AG08396 (cell line): ENCODE measurements around the gene TSPYL4.
"Not testable (repeated sequence)": the region's sequence is repeated elsewhere in the genome, so short reads cannot be mapped to it uniquely, and the experiment has no call there.

Experiments
- DNase-seq: peaks from one replicate; pipeline ENCODE4 v3.0.0; 2012; ENCODE audit warnings: low spot score, mixed read lengths

The TSPYL4 gene

DNA sequence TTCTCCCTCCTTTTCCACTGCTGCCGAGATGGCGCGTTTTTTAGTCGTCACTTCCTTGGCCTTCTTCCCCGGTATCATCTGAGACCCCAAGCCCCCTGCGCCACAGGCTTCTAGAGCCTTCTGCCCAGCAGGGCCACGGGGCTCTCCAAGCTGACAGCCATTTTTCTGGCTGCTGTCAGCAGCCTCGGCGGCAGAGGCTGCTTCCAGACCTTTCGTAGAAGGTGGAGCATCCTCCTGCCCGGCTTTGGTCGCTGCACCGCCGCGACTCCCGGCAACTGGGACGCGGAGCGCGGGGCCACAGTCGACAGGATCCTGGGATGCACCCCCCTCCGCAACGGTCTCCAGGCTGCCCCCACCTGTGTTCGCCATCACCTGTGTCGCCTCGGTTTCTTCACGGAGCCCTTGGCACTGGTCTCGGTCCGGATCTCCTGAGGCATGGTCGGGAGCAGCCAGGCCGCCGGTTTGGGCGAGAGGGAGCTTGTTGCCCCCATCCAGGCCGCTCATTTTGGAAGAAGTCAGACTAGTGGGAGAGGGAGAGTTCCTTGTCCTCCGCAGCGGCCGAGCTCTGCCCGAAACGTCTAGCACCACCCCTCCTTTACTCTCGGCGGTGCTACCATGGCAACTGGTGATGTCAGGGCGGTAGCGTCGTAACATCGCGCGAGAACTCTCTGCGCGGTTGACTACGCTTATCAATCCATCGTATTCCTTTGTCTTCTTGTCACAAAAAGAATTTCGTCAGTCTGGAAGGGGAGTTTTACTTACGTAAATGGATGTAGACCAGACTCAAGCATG, at the start of gene TSPYL4:
Gene TSPYL4 (minus strand): TSS at position 571 of the 792 bp plus-strand sequence. CDS start 67 bp downstream, at position 504.
- peak; percentile 88 for DNase-seq

DNA sequence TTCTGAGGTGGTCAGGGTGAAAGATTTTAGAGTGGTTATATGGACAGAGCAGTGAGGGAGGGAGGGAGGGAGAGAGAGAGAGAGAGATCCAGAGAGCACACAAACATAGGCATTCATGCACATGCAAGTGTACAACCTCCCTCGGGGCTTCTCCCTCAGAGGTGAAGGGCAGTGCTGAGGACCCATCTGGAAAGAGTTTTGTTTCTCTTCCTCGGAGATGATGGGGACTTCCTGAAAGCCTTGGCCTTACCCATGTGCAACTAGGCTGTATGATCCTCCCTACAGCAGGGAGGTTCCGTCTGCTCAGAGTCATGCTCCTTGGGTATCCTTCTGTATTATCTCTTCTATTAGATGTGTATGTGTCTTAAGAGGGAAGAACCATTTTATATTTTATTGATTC, 47.2 kb upstream of the TSPYL4 start:
- DNase-seq: no peak

DNA sequence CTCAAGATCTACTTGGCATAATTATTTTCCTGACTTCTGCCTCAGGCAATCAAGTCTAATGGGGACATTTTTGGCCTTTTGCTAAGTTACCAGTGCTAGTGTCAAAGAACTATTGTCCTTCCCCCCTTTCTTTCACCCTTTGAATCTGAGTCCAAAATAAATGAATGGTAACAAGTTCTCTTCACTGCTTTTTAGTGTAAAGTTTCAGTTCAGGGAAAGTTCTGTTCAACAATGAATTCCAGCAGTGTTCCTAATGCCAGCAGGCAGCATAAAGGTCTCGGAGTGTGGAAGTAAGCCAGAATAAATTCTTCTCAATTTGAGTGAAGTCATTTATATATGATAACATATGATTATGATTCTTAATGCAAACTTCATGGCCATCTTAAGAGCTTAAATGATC, 46.7 kb upstream of the TSPYL4 start:
- no peak for DNase-seq

DNA sequence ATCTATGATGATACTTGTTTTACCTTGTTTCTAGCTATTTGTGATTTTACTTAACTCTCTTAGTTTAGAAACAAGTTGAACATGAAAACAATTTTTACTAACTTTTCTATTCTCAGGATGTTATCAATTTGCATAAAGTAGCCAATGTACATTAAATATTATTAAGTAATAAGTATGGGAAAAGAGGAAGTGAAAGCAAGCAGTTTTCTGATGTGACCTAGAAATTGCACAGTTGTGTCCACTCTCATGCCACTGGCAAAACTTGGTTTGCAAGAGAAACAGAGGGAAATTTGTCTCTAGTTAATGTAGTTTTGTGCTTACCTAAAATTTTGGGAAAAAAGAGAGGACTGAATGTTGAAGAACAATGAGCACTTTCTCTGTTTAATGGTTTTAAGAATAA, 45.1 kb upstream of the TSPYL4 start:
- no peak for DNase-seq

DNA sequence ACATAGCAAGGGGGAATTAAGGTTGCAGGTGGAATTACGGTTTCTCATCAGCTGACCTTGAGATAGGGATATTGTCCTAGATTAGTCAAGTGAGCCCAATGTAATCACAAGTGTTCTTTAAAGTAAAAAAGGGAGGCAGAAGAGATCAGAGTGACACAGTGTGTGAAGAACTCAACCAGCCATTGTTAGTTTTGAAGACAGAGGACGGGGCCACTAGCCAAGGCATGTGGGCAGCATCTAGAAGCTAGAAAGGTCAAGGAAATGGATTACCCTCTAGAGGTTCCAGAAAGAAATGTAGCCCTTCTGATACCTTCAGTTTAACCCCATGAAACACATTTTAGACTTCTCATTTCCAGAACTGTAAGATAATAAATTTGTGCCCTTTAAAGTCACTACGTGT, 44.4 kb upstream of the TSPYL4 start:
- no peak for DNase-seq

DNA sequence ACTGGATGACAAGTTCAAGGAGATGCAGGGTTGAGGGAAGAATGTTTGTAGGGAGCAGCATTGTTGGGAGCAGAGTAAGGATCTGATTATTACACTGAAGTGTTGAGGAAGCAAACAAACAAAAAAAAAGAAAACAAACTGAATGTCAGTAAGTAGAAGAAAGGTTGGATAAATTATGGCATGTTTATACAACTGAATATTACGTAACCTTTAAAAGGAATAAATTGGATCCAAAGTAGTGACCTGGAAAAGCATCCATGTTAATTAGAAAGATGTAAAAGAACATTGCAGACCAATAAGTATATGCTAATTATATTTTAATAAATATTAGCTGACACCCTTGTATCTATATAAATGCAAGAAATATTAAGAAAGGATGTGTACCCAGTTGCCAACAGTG, 38.7 kb upstream of the TSPYL4 start:
- DNase-seq: no peak

DNA sequence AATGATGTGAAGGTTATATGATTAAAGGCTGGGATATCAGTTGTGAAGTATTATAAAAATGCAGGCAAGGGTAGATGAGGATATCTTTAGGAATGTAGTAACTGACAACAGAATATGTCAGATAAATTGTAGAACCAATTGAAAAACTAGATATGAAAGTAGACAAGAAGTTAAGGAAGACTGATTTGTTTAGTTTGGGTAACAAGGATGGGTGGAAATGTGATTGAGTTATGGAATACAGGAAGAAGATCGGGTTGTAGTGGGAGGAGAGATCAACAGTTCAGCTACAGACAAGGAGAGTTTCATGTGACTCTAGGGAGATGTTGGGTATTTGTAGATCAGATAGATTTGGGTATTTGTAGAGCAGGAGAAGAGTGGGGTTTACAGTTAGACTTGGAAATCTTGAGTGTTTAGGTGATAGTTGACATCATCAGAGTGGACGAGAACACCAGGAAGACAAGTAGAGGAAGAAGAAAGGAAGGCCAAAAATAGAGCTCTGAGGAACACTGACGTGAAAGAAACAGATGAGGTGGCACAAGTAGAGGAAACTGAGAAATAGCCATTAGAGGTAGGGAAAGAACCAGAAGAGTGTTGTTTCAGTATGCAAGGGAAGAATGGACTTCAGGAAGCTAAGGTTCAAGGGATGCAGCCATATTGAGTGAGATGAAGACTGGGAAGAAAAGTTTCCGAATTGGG, 38.0 kb upstream of the TSPYL4 start:
- no peak for DNase-seq

DNA sequence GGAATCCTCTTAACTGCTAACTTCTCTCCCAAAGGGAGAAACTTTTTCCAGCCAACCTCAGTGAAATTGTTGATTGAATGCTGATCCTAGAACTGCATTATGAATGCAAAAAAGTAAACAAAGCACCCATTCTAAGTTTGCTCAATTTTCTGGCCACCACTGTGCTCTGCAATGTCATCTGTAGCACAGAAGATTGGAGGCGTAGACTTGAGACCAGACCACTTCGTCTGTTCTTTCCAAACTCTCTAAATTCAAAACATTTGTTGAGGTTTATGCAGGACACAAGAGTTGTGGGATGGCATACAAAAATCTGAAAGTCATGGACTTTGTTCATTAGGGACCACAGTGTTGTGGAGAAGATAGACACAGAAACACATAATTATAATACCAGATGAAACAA, 36.9 kb upstream of the TSPYL4 start:
- no peak for DNase-seq

DNA sequence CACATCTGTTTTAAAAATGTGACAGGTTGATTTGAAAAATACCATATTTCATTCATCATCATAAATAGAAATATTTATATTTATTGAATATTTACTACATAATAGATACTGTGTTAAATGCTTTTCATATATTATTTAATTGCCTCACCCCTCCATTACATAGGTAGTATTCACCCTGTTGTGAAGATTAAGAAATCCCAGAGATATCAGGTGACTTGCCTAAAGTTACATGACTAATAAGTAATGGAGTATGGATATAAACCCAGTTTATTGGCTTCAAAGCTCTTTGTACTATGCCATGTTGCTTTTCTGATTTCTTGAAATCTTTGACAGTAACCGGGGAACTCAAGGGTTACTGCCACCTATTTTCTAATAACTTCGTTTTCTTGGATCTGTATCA, 36.0 kb upstream of the TSPYL4 start:
- no peak for DNase-seq

DNA sequence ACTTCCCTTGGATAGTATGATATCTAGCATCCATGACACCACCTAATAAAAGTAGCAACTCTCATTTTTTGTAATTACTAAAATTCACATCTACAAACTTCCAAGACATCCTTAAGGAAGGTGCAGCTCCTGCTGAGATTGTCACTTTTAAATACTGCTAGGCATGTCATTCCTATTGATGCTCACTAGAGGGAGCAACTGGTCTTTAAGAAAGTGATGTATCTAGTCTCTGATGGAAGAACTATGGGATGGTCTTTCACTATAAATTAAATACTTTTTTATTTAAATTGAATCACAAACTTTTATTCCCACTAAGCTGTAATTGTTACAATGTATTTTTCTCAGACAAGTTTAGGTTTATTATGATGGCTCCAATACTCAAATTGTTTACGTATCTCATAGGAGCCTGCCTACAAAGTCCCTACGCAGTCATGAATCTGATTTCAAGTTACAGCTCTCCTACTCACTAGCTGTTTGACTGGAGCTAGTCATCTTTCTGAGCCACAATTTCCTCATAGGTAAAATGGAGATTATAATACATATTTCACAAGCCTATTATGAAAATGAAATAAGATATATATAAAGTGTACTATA, 33.9 kb upstream of the TSPYL4 start:
- DNase-seq: no peak

DNA sequence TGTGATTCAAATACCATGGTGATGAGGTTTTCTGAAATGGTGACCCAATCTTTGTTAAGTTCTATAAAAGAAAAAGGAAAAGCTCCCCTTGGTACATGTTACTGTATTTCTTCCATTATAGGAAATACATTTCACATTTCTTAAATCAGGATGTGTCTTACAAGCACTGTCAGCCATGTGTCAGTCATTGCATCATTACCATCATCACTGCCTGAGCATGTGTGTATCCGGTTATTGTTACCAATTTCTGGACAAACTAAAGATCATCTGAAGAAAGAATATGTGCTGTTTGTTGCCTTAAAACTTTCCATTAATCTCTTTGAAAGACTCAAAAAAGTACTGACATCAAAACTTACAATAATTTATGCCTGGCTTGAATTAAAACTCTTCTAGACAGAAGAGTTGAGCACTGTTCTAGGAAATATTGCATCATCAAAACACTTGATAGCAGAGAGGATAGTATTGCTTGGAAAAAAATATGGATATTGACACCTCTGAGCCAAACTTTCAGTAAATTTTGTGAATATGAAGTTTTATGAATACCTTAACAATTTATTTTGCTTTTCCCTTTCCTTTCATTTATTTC, 33.0 kb upstream of the TSPYL4 start:
- DNase-seq: no peak

DNA sequence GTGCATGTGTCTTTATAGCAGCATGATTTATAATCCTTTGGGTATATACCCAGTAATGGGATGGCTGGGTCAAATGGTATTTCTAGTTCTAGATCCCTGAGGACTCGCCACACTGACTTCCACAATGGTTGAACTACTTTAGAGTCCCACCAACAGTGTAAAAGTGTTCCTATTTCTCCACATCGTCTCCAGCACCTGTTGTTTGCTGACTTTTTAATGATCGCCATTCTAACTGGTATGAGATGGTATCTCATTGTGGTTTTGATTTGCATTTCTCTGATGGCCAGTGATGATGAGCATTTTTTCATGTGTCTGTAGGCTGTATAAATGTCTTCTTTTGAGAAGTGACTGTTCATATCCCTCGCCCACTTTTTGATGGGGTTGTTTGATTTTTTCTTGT, 31.1 kb upstream of the TSPYL4 start:
- DNase-seq: not testable (repeated sequence)

DNA sequence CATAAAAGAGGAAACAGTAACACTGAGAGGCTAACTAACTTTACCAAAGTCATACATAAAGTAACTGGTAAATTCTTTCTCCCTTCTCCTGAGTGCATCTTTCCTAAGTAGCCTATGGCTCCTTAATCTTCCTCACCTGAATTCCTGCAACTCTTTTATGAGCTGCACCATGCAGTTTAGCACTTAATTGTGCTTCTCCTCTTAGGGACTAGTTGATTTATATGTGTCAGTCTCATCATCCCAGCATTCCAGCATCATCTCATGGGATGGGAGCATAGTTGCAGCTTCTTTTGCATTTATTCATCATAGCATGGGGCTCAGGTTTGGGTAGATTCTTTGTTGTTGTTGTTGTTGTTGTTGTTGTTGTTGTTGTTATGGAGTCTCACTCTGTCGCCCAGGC, 29.3 kb upstream of the TSPYL4 start:
- no peak for DNase-seq

DNA sequence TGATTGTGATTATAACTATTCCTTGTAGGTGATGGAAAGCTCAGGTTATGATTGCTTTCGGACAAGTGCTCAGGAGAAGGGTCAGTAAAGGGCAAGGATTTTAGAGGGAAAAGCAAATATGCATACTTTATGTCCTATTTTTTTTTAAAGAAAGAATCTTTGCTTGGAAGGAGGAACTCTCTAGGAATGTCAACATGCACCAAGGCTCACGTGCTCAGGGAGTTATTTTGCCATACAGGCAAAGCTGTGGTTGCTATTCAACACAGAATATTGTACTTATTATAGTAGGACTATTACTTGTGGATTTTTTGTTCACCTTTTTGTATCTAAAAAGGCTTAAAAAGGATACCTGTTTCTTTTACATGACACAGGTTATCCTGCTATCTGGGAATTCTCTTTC, 28.8 kb upstream of the TSPYL4 start:
- DNase-seq: no peak

DNA sequence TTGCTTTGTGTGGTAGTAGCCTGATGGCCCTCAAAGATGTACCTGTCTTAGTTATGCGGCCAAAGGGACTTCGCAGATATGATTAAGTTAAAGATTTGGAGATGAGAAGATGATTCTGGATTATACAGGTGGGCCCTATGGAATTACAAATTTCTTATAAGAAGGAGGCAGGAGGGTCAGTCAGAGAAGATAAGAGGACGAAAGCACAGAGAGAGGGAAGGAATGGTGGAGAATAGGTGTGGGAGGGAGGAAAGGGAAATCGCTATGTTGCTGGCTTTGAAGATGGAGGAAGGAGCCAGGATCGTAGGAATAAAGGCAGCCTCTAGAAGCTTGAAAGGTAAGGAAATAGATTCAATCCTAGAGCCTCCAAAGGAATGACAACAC, 27.1 kb upstream of the TSPYL4 start:
- DNase-seq: no peak

DNA sequence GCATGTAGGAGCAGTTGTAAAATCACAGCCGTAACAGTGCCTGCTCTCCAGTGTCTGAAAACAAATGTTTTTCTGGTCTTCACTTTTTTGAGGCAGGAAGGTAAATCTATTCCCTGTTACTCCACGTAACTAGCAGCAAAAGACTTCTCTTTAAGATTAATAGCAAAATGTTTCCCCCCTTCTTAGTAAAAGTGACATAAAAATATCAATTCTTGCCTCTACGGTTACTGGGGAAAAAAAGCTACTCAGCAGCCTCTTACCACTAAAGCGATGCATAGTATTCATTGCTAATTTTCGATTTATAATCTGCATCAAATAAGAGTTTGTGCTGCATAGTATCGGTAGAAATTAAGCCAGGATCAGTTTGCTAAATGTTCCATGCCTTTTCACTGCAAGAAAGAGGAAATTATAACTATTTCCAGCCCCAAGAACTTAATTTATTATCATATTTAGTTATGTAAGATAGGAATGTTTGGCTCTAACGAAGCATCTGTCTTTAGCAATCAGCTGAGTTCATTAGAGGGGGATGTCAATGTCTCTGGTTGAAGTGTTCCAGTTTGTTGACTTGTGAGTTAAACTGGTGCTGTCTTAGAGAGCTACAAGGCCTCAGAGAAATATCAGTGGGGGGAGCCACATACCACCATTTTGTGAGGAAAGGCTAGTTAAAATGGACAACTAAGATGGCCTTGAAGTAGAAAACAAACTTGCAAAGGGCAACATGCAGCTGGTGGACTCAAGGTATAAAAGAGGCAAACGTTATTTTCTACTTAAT, 26.5 kb upstream of the TSPYL4 start:
- no peak for DNase-seq

DNA sequence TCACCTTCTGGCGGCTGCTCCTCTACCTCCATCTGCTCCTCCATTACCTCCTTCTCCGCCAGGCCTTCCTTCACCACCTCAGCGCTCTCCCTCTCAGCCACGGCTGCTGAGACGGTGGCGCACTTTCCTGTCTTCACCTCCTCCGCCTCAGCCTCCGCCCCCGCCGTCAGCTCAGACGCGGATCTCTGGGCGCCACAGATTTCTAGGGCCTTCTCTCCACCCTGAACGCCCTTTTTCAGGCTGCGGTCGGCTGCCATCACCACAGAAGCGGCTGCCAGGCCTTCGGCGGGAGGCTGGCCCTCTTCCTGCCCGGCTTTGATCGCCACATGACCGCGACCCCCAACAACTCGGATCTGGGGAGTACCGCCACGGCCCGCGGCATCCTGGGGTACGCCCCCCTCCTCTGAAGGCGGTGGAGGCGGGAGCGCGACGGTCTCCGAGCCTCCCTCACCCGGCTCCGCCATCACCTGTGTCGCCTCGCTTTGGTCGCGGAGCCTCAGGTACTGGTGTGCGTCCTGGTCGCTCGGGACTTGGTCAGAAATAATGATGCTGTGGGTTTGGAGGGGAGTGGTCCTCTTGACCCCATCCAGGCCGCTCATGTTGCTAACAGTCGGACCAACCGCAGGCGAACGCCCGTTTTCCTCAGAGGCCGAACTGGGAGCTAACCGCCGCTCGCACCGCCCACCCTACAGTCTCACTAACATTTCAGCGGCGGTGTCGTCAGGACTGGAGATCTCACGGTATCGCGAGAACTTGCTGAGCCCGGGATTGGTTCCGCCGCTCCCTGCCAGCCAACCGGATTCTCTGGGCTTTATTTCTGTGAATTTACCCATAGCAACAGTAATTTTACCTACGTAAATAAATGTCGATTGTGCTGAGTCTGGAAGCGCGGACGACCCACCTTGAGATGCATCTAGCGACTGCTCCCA, 25.6 kb upstream of the TSPYL4 start, which contains the start of gene TSPYL1:
Gene TSPYL1 (minus strand): TSS at position 699 of the 929 bp plus-strand sequence. CDS start 100 bp downstream, at position 599.
- DNase-seq: peak; percentile 92

DNA sequence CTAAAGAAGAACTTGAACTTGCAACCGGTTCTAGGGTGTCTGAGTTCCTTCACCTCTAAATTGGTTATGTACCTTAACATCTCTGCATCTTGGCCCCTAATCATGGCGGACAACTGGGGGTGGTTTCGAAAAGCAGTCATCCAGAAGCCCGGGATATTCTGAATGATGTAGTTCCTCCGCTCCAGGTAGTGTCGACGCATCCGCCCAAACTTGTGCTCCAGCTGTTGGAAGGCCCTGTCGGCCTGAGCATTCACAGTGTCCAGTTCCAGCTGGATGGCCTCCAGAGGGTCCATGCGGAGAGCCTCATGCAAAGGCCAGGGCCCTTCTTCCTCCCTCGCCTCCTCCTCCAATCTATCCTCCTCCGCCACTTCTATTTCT, 25.0 kb upstream of the TSPYL4 start:
- DNase-seq: peak; percentile 24

DNA sequence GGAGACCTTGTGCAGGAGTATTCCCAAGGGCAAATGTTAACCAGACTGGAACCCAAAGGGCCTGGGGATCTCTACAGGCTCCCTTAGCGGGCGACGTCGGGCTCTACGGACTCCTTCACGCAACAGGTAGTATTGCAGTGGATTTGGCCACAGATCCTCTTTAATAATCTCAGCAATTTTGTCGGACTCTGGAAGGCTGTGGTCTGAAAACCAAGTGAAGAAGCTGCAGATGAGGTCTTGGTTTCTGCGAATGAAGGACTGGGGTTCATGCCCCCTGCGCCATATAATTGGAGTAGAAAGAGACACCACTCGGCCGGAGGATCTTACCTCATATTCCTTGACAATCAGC, 24.6 kb upstream of the TSPYL4 start:
- DNase-seq: no peak

DNA sequence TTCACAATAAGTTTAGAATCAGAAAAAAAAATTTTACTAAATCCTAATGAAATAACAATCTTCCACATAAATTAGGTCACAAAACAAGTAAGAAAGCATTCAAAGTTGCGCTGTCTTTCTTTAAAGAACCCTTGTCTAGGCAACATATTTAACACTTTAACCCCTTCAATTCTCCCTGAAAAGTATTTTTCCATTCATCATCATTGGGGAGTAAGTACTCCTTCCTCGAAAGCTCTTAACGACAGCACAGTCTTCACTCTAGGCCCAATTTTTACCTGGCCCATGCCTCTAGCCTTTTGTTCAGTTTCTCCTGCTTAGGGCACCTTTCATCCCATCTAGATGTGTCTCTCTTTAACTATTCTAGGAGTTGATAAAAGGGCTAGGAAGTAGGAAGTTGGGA, 23.2 kb upstream of the TSPYL4 start:
- no peak for DNase-seq

DNA sequence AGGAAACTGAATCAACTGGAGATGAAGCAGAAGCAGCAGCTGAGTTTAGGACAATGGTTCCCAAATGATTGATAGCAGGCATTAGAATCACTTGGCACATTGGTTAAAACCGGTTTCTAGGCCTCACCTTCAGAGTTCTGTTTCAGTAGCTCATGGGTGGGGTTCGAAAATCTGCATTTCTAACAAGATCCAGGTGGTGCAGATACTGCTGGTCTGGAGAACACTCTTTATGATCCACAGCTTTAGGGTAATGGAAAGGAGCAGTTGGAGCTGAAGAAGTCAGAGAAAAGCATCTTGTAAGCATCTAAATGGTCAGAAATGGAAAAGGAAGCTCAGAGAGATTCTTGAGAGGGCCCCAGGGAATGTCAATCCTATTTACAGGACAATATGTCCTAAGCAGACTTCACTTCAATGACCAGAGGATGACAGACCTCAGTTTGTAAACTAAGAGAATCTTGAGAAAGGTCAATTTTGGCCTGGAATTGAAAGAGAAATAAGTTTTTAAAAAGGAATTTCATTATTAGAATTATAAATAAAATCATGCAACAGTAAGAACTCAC, 17.4 kb upstream of the TSPYL4 start:
- no peak for DNase-seq
